BE2C (cell line): ENCODE measurements around the gene SLC14A1.

ENCODE experiments used
- DNase-seq: peaks from one replicate; pipeline ENCODE4 v3.0.0-alpha.2; 2020
- H3K27me3 ChIP-seq: fragments of 250-450 bp; sonication (Bioruptor Pico); 2 replicates; pipeline ENCODE4 v1.5.1; 2020; ENCODE audit warnings: mild to moderate bottlenecking
- H3K36me3 ChIP-seq: fragments of 250-450 bp; sonication (Bioruptor Pico); 2 replicates; pipeline ENCODE4 v1.5.1; 2020; ENCODE audit warnings: mild to moderate bottlenecking
- H3K4me1 ChIP-seq: fragments of 250-450 bp; sonication (Bioruptor Pico); 2 replicates; pipeline ENCODE4 v1.5.1; 2020
- H3K4me3 ChIP-seq: 2 replicates; pipeline ENCODE4 v1.5.1; 2011; ENCODE audit warnings: low read depth, low read length
- H3K9me3 ChIP-seq: fragments of 250-450 bp; sonication (Bioruptor Pico); 2 replicates; pipeline ENCODE4 v1.5.1; 2020
- CTCF ChIP-seq: IDR thresholded peaks from 2 replicates; pipeline ENCODE4 v1.5.1; 2012; ENCODE audit warnings: mild to moderate bottlenecking, low read depth, low read length

The SLC14A1 gene

DNA sequence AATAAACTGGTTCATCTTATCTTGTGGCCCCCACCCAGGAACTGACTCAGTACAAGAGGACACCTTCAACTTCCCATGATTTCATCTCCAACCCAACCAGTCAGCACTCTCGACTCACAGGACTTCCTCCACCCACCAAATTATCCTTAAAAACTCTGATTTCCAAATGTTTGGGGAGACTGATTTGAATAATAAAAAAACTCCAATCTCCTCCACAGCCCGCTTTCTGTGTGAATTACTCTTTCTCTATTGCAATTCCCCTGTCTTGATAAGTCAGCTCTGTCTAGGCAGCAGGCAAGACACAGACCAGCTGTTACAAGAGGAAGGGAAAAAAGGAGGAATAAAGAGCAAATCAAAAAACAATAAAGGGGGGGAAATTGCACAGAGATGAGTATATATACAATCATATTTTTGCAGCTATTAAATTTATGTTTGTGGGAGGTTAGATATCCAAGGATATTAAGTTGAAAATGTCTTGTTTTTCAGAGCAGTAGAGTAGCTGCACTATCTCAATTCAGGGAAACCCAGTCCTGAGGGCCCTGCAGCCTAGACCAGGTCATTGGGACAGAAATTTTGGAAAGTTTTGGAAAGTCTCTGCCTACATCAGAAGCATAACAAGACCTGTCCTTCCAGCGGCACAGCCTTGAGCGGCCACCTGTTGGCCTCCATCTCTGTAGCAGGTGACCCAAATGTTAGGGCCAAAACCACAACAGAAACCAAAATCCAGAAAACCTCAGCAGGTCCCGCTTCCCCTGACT, 68.7 kb downstream of the SLC14A1 start:
- TF ChIP-seq CTCF = no peak
- Histone ChIP-seq H3K27me3 (no peaks in the 10 kb centered on the region), H3K4me3 (no peak overlapping the region)

GRCh38 chr18:45793264-45793965, 69.4 kb downstream of the SLC14A1 start:
- H3K4me3 ChIP-seq = no peak overlapping the region
- H3K4me1 ChIP-seq = no peaks in the 10 kb centered on the region
- H3K36me3 ChIP-seq = no peaks in the 10 kb centered on the region
- TF ChIP-seq CTCF = no peak
- no peak for DNase-seq
- H3K9me3 ChIP-seq = no peaks in the 10 kb centered on the region
- H3K27me3 ChIP-seq = no peaks in the 10 kb centered on the region

More for the DNA sequence above, 68.7 kb downstream of the SLC14A1 start:
- no peaks in the 10 kb centered on the region for H3K4me1 ChIP-seq
- no peaks in the 10 kb centered on the region for H3K9me3 ChIP-seq
- DNase-seq = no peak
- H3K36me3 ChIP-seq = no peaks in the 10 kb centered on the region

DNA sequence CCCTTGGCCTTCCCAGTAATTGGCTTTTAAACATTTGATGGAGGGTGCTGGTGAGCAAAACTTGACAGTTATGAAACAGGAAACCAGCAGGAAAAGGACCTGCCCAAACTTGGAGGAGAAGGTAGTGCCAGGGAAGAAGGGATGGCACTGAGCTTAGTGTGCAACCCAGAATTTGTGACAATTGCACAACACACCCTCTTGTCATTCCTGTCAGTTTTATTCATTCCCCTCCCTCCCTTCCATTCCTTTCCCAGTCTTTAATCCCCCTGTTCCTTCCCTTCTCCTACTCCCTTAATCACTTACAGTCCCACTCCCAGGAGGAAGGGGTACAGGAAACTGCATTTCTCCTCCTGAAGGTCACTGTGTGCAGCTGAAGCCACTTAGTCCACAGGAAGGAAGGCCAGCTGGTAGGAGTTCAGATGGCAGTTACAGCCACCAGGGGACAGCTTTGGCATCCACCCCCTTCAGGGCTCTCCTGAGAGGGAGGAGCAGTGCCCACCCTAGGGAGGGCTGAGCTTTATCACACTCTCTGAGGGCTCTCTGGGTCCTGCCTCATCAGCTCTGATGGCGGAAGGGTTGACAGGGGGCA, 77.5 kb downstream of the SLC14A1 start:
- Histone ChIP-seq H3K9me3 (no peaks in the 10 kb centered on the region), H3K4me1 (no peaks in the 10 kb centered on the region), H3K4me3 (no peak overlapping the region), H3K36me3 (no peaks in the 10 kb centered on the region), H3K27me3 (no peaks in the 10 kb centered on the region)
- TF ChIP-seq CTCF = no peak
- no peak for DNase-seq
